OCI-LY3 (cell line): Measurements from ENCODE around the gene ARPC5.

Source experiments
- CTCF ChIP-seq: fragments of 200-600, 300-600 bp; sonication (generic); IDR thresholded peaks from 2 replicates; pipeline ENCODE4 v1.5.1; 2014; ENCODE audit warnings: antibody characterized with exemption, low read length, low read depth
- EZH2phosphoT487 ChIP-seq: fragments of 200-600 bp; shearing (Covaris generic); IDR thresholded peaks from 2 replicates; pipeline ENCODE4 v1.6.1; 2018; ENCODE audit warnings: antibody characterized with exemption, mixed run types, low read depth

- no peak for TF ChIP-seq CTCF
- TF ChIP-seq EZH2phosphoT487 = no peak
Measured at GRCh38 chr1:183604038-183604808, 31.4 kb downstream of the ARPC5 start.
